Brain pericyte (primary cell): ENCODE results near the gene USP48.
"Not testable (repeated sequence)": the region's sequence is repeated elsewhere in the genome, so short reads cannot be mapped to it uniquely, and the experiment has no call there.

ENCODE experiments used
- DNase-seq: peaks from one replicate; pipeline ENCODE4 v3.0.0-alpha.2; 2012; ENCODE audit warnings: low read depth, low spot score

USP48 gene

GRCh38 chr1:21701401-21701800 lies 81.5 kb downstream of the USP48 start:
- no peak for DNase-seq

- no peak for DNase-seq
Measured at GRCh38 chr1:21700094-21700493, 82.9 kb downstream of the USP48 start.

GRCh38 chr1:21696931-21697330 lies 86.0 kb downstream of the USP48 start:
- DNase-seq: no peak

- no peak for DNase-seq
Measured at GRCh38 chr1:21693732-21694131, 89.2 kb downstream of the USP48 start.

GRCh38 chr1:21691739-21692138 lies 91.2 kb downstream of the USP48 start:
- DNase-seq: no peak

GRCh38 chr1:21689661-21690372 lies 93.1 kb downstream of the USP48 start:
- no peak for DNase-seq

GRCh38 chr1:21687081-21687529 lies 95.8 kb downstream of the USP48 start:
- DNase-seq: no peak

- no peak for DNase-seq
Measured at GRCh38 chr1:21685946-21686678, 96.8 kb downstream of the USP48 start.

- no peak for DNase-seq
Measured at GRCh38 chr1:21681426-21681825, 101.5 kb downstream of the USP48 start.

GRCh38 chr1:21680918-21681317 lies 102.0 kb downstream of the USP48 start:
- no peak for DNase-seq

- DNase-seq: no peak
Measured at GRCh38 chr1:21680381-21680780, 102.6 kb downstream of the USP48 start.

GRCh38 chr1:21677168-21677567 lies 105.8 kb downstream of the USP48 start:
- DNase-seq: no peak

GRCh38 chr1:21674957-21675356 lies 108.0 kb downstream of the USP48 start:
- DNase-seq: no peak

- not testable (repeated sequence) for DNase-seq
Measured at GRCh38 chr1:21673853-21674252, 109.1 kb downstream of the USP48 start.

- no peak for DNase-seq
Measured at GRCh38 chr1:21673277-21673780, 109.6 kb downstream of the USP48 start.

GRCh38 chr1:21672478-21673276 lies 110.3 kb downstream of the USP48 start:
- no peak for DNase-seq

GRCh38 chr1:21671915-21672314 lies 111.0 kb downstream of the USP48 start:
- no peak for DNase-seq

- DNase-seq: no peak
Measured at GRCh38 chr1:21670956-21671902, 111.7 kb downstream of the USP48 start.

- no peak for DNase-seq
Measured at GRCh38 chr1:21670059-21670881, 112.7 kb downstream of the USP48 start.
